ENCODE results near the gene KCNH5. TPM values are rescaled to one million over a fixed set of nuclear protein-coding genes. Genes with fewer than 3 reads are reported as not detected.

KCNH5 gene
- total RNA-seq, 1 donor from 2014 or later, result not detected

GRCh38 chr14:63027719-63028118, 17.5 kb downstream of the KCNH5 start:
- Histone ChIP-seq H3K9me3 (replicated peaks) (peaks cover 7% of the 10 kb centered on the region), H3K27ac (replicated peaks) (no peak overlapping the region), H3K4me3 (no peak overlapping the region), H3K4me1 (no peaks in the 10 kb centered on the region), H3K27me3 (ENCODE audit: low read depth) (peaks cover 6% of the 10 kb centered on the region), H3K36me3 (no peaks in the 10 kb centered on the region)
- intact Hi-C loops (cut with micrococcal nuclease), result no loop called here
- no peak for TF ChIP-seq CTCF (IDR thresholded peaks at IDR 0.05; ENCODE audit: borderline replicate concordance)
- no peak for DNase-seq

GRCh38 chr14:63026491-63026890, 18.8 kb downstream of the KCNH5 start:
- Histone ChIP-seq H3K9me3 (replicated peaks) (peaks cover 10% of the 10 kb centered on the region), H3K27me3 (ENCODE audit: low read depth) (peaks cover 6% of the 10 kb centered on the region), H3K4me3 (no peak overlapping the region), H3K4me1 (no peaks in the 10 kb centered on the region), H3K36me3 (no peaks in the 10 kb centered on the region), H3K27ac (replicated peaks) (no peak overlapping the region)
- intact Hi-C loops (cut with micrococcal nuclease), result no loop called here
- TF ChIP-seq CTCF (IDR thresholded peaks at IDR 0.05; ENCODE audit: borderline replicate concordance), result no peak
- DNase-seq, result no peak

- Histone ChIP-seq H3K4me3 (no peak overlapping the region), H3K27me3 (ENCODE audit: low read depth) (no peaks in the 10 kb centered on the region), H3K27ac (replicated peaks) (no peak overlapping the region), H3K36me3 (no peaks in the 10 kb centered on the region), H3K4me1 (no peaks in the 10 kb centered on the region), H3K9me3 (replicated peaks) (no peaks in the 10 kb centered on the region)
- DNase-seq, result no peak
- intact Hi-C loops (cut with micrococcal nuclease), result no loop called here
- TF ChIP-seq CTCF (IDR thresholded peaks at IDR 0.05; ENCODE audit: borderline replicate concordance), result no peak
Observed at GRCh38 chr14:63014621-63015020, 30.6 kb downstream of the KCNH5 start.

- no peaks in the 10 kb centered on the region for H3K9me3 ChIP-seq (replicated peaks)
- no peak for DNase-seq
- H3K4me3 ChIP-seq, result no peak overlapping the region
- no peak for TF ChIP-seq CTCF (IDR thresholded peaks at IDR 0.05; ENCODE audit: borderline replicate concordance)
- intact Hi-C loops (cut with micrococcal nuclease), result no loop called here
- H3K4me1 ChIP-seq, result no peaks in the 10 kb centered on the region
- no peaks in the 10 kb centered on the region for H3K27me3 ChIP-seq (ENCODE audit: low read depth)
- H3K27ac ChIP-seq (replicated peaks), result no peak overlapping the region
- no peaks in the 10 kb centered on the region for H3K36me3 ChIP-seq
Observed at GRCh38 chr14:63012171-63012570, 33.1 kb downstream of the KCNH5 start.

GRCh38 chr14:63011623-63012022, 33.6 kb downstream of the KCNH5 start:
- Histone ChIP-seq H3K27ac (replicated peaks) (no peak overlapping the region), H3K9me3 (replicated peaks) (no peaks in the 10 kb centered on the region), H3K4me1 (no peaks in the 10 kb centered on the region), H3K36me3 (no peaks in the 10 kb centered on the region), H3K4me3 (no peak overlapping the region), H3K27me3 (ENCODE audit: low read depth) (no peaks in the 10 kb centered on the region)
- intact Hi-C loops (cut with micrococcal nuclease), result no loop called here
- no peak for DNase-seq
- no peak for TF ChIP-seq CTCF (IDR thresholded peaks at IDR 0.05; ENCODE audit: borderline replicate concordance)

GRCh38 chr14:63009495-63009894, 35.8 kb downstream of the KCNH5 start:
- no peaks in the 10 kb centered on the region for H3K4me1 ChIP-seq
- H3K4me3 ChIP-seq, result no peak overlapping the region
- H3K9me3 ChIP-seq (replicated peaks), result no peaks in the 10 kb centered on the region
- H3K27ac ChIP-seq (replicated peaks), result no peak overlapping the region
- intact Hi-C loops (cut with micrococcal nuclease), result no loop called here
- H3K27me3 ChIP-seq (ENCODE audit: low read depth), result no peaks in the 10 kb centered on the region
- no peaks in the 10 kb centered on the region for H3K36me3 ChIP-seq
- no peak for DNase-seq
- no peak for TF ChIP-seq CTCF (IDR thresholded peaks at IDR 0.05; ENCODE audit: borderline replicate concordance)

Data from left ventricle myocardium inferior (tissue), 1 donor.